GM18498 (cell line): Measurements from ENCODE around the gene PAXX.

ENCODE experiments used
- ATAC-seq: cut with Tn5 transposase; IDR thresholded peaks from one replicate; pipeline ENCODE4 v1.9.1; 2021; ENCODE audit warnings: mild to moderate bottlenecking, moderate library complexity; ENCODE audit not compliant: unreplicated experiment

The PAXX gene

DNA sequence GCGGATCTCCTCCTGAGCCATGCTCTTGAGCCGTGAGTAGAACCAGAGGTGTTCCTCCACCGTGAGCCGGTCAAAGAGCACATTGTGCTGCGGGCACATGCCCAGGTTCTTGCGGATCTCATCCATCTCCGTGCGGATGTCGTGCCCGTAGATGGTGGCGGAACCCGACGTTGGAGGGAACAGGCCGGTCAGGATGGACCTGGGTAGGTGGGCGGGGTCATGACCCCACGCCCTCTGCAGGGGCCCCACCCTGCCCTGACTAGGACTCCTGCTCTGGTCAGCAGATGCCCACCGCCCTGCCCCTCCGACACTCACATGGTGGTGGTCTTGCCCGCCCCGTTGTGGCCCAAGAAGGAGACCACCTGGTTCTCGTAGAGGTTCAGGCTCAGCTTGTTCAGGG lies 23.8 kb downstream of the PAXX start:
- no peak for ATAC-seq

DNA sequence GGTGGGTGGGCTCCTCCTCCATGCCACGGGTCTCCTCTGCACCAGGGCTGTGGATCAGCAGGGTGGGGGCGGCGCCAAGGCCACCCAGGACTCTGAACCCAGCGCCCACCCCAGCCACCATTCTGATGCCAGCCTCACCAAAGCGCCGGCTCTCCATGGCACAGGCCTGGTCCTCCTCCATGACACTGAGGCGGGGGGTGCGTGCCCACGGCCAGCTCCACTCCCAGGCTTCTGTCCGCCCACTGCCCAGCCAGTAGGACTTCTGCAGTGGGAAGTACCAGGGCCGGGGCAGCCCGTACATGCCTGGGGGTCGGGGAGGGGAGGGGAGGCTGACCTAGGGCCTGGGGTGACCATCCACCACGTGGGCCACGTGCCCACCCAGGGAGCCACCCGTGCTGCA lies 24.2 kb downstream of the PAXX start:
- ATAC-seq = no peak

DNA sequence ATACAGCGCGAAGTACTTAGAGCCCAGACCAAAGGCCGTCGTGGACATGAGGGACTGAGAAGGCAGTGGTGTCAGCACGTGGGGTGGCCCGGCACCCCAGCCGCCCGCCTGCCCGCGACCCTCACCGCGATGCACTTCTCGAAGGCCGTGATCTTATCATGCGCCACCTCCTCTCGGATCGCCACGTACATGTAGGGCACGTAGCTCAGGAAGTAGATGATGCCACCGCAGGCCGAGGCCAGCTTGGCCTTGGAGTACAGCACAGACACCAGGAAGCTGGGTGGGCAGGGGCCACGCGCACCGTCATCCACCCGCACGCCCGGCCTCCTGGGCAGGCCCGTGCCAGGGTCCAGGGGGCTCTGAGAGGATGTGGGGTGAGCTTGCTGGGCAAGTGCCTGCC lies 24.8 kb downstream of the PAXX start:
- no peak for ATAC-seq

DNA sequence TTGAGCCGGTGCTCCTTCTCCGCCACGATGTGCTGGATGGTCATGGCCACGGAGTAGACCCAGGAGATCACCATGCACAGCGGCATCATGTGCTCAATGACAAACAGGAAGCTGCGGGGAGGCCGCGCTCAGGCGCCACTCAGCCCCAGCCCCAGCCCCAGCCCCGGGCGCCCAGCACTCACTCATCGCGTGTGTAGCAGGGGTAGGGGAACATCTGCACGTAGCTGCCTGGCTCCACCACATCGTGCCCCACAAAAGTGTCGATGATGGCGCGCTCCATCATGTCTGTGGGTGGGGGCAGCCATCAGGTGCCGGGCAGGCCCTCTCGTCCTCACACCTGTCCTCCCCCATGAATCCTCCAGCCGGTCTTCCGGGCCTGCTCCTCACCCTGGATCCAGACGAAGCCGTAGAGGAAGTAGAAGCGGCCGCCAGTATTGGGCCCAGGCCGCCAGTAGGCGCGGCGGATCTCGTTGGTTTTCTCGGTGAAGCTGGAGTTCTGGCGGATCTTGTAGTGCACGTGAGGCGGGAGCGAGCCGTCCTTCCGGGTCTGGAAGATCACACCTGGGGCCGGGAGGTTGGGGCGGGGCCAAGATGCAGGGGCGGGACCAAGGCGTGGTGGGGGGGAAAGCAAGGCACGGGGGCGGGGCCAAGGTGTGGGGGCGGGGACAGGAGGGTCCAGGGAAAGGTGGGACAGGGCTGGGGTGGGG lies 25.7 kb downstream of the PAXX start:
- ATAC-seq = no peak

DNA sequence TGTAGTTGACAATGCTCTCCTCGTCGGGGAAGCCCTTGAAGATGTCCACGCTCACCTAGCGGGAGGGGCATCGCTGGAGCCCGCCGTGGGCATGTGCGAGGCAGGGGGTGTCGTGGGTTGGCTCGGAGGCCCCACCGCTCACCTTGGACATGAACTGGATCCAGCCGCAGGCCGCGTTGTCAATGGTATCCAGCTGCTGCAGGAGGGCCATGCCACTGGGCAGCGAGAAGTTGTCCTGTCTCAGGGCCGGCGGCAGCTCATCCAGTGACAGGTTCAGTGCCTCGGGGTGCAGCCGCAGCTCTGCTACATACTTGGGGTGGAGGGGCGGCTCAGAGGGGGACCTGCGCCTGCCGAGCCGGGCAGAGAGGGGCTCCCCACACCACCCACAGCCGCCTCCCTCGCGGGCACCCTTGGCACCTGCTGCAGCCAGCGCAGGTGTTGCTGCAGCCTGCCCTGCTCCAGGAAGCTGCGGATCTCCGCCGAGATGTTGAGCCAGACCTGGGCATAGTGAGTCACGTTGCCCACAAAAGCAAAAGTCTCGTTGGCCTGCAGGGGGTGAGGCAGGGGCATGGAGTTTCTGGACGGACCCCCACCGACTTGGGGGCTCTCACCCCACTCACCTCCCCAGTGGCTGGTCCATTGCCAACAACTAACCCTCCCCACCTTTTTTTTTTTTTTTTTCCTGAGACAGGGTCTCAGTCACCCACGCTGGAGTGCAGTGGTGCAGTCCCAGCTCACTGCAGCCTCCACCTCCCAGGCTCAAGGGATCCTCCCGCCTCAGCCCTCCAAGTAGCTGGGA lies 26.7 kb downstream of the PAXX start:
- no peak for ATAC-seq

DNA sequence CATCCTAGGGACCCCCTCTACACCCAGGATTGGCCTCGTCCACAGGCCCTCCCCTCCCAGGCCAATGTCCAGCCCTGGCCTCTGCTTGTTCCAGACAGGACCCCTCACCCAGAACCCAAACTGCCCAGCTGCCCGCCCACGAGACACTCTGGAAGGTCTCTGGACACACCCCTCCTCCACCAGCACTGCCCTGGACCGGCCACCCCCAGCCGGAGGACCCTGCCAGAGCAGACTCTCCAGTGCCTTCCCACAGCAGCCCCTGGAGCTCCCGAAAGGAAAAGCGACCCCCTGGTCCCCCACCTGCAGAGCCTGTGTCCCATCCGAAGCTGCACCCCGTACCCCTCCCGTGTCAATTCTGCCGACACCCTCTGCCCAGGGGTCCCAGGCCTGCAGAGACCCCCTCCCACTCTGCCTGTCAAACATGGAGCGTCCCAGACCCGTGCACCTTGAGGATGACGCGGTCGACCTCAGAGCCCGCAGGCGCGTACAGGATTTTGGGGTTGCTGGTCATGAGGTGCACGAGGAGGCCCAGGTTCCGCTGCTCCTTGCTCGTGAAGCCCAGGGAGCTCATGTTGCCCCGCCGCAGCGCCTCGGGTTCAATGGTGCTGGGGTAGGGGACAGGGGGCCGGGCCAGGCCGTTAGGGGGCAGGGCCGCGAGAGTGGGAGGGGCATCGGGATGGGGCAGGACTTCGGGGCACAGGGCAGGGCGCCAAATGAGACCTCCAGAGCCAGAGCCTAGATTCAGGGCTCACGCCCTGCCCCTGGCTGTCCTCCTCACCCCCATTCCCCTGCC lies 27.9 kb downstream of the PAXX start:
- no peak for ATAC-seq

DNA sequence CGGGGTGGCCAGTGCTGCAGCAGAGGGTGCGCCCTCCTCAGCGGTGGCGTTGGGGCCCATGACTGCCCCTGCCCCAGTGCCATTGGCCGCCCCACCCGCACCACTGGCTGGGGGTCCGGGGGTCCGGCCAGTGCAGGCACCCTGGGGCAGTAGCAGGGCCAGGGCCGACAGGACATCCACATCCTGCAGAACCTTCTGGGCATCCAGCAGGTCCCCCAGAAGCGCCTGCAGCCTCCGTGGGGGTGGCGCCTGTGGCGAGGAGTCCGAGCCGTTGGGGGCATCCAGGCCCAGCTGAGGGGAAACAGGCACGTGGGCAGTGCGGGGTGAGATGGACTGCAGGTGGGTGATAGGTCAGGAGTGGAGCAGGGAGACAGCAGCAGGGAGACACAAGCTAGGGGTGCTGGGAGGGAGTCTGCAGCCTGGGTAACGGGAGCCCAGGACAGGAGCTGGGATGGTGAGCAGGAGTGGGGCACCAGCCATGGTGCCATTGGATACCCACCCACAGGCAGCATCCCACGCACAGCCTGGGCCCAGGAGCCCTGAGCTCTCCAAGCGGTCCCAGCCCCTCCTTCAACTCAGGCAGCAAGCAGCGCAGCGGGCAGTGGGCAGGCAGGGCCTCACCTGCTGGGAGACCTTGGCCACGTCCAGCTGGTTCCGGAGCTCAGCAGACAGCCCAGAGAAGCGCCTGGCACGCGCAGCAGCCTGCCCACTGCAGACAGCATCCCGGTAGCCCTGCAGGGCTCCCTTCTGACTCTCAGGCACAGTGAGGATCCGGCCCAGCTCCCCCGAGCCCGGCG lies 28.7 kb downstream of the PAXX start:
- no peak for ATAC-seq

DNA sequence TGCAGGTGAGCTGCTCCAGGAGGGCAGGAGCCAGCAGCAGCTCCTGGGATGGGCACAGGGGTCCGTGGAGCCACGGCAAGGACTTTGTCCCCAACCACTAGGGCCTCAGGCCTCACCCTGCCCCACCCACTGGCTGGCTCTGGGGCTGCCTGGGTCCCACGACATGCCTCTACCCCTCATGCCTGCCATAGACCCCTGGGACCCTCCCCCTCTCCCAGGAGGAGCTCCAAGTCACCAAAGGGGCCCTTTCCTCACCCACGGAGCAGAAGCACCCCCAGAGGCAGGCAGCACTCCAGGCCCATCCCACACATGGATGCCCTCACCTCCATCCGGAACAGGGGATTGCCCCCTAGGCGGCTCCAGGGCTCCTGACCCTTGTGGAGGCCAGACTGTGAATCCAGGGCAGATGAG lies 29.4 kb downstream of the PAXX start:
- no peak for ATAC-seq

DNA sequence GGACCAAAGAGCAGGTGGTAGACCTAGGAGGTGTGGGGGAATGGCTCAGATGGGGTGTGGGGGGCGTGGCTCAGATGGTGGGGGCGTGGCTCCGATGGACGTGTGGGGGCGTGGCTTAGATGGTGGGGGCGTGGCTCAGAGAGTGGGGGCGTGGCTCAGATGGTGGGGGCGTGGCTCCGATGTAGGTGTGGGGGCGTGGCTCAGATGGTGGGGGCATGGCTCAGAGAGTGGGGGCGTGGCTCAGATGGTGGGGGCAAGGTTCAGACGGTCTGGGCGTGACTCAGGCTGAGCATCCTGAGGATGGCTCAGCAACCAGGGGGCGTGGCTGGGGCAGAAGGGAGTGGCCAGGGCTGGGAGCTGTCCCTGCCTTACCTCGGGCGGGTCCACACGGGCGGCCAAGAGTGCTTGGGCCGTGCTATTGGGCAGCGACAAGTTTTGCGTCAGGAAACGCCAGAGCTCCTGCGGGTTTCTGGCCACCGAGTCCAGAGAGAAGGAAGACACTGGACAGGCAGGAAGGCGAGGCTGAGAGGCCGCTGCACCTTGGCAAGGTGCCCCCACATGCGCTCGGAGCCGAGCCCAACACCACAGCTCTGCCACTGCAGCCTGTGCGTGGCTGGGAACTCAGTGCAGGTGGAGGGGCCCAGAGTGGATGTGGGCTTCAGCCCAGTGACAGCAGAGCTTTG lies 29.9 kb downstream of the PAXX start:
- no peak for ATAC-seq

DNA sequence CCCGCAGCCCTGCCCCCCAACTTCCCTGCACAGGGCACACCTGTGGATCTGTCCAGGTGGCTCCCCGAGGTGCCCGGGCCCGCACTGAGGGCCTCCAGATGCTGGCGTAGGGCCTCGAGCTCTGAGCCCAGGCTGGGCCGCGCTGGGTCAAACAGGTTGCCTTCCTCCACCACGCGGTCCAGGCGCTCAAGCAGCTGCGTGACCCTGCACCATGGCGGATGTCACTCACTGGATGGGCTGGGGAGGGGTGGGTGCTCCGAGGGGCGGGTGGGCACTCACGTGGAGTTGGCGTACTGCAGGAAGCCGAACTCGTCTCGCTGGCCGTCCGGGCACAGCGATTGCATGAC lies 30.4 kb downstream of the PAXX start:
- ATAC-seq = no peak

DNA sequence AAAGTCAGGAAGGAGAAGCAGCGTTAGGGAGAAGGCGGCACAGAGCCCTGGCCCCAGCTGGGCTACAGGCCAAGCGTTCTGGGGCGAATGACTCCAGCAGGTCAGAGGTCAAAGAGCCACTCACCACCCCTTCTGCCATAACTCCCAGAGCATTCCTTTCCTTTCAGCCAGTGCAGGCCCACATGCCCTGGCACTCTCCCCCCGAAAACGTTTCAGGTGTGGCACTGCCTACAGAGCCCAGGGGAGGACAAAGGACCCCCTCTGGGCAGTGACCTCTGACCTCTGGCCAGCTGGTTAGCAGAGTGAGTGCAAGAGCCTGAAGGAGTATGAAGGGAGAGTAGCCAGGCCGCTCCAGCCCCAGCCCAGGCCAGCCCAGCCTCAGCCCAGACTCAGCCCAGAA lies 30.9 kb downstream of the PAXX start:
- no peak for ATAC-seq

DNA sequence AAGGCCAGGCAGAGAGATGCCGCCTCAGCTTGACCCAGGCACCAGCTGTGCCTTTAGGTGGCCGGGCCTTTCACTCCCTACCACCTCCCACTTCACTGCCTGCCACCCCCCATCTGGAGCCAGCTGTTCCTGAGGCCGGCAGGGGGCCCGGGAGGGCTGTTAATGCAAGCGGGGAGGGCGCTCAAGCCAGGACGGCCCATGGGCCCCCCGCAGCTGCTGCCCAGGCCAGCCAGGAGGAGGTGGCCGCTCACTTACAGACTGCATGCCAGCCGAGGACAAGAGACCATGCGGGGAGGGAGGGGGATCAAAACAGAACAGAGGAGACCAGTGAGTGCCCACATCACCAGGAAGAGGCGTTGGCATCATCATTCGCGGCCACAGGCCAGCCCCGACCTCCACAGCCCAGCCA lies 31.4 kb downstream of the PAXX start:
- no peak for ATAC-seq

DNA sequence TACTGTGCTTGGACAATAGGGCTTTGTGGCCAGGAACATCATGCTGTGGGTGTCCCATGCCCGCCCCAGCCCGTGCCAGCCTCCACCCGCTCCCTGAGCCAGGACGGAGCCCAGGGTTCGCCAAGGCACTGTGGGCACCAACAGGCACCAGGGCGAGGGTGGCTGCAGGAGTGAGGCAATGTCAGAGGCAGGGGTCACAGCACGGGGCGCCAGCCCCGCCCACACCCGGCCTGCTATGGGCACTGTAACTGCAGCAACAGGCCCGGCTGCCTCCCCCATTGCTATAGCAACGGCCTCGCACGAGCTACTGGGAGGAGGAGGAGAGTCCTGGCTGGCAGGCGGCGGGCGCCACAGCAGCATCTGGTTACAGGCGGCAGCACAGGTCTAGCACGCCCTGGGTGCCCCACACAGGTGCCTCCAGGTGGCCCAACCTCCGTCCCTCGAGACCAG lies 33.3 kb downstream of the PAXX start:
- no peak for ATAC-seq

DNA sequence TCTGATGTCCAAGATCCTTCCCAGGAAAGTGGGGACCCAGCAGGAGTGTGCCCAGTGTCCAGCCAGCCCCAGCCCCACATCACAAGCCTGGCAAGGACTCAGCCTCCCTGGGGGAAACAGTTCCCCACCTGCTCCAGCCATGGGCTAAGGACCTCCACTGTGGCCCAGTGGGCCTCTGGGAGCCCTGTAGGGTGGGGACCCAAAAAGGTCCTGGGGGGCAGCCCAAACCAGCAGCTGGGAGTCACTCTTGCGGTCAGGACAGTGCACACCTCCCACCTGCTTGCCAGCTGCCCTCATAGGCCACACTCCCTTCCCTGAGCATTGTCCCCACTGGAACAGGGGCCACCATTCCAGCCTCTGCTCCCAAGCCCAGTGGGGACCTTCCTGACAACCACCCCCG lies 34.2 kb downstream of the PAXX start:
- ATAC-seq = no peak

DNA sequence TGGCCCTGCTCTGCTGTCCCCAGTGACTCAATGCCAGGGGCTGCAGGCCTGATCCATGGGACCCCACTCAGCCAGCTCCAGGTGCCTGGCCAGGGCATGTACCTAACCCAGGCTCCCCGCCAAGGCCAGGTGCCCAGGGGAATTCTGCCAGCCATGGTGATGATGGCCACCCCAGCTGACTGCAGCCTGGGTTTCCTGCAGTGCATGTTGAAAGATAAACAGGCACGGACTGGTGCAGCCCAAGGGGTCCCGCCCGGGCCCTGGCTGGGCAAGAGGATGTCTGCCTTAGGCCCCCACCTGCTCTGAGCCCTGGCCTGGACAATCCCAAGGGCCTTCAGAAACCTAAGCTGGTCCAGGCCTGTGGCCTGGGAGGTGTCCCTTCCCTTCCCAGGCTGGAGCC lies 34.6 kb downstream of the PAXX start:
- ATAC-seq = no peak

DNA sequence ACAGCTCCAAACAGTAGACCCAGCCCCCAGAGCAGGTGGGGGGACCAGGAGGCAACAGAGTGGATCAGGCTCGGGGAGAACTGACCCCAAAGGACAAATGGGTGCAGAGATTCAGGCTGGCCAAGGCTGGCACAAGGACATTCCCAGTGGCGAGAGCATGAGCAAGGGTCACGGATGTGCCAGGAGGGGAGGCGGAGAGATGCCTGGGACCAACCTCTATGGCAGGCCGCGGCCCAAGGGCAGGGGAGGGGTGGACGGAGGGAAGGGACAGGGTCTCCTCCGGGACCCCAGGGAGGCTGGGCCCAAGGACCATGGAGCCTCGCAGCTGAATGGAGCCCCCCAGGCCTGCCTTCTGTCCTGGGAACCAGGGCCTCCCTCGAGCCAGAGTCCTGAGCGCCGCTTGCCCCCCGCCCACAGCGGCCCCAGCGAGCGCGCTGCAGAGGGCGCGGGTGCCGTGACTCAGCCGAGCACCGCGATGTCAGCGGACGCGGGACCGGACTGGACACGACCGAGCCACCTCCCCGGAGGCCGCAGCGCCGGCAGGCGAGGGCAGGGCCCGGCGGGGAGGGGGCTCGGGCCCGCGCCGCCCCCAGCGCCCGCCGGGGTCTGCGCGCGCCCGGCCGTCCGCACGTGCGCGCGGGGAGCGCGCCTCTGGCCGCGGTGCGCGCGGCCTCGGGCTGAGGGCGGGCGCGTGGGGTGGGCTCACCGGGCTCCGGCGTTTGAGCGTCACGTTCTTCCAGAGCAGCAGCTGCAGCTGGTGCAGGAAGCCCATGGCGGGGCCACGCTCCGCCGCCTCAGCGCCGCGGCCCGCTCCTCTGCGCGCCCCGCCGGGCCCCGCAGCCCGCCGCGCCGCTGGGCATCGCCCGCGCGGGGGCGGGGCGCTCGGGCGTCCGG lies 35.4 kb downstream of the PAXX start, which contains the start of gene ABCA2:
TSS of gene ABCA2 (minus strand) at position 869 of the 894 bp plus-strand sequence. CDS start at position 772, 97 bp downstream.
- no peak for ATAC-seq

DNA sequence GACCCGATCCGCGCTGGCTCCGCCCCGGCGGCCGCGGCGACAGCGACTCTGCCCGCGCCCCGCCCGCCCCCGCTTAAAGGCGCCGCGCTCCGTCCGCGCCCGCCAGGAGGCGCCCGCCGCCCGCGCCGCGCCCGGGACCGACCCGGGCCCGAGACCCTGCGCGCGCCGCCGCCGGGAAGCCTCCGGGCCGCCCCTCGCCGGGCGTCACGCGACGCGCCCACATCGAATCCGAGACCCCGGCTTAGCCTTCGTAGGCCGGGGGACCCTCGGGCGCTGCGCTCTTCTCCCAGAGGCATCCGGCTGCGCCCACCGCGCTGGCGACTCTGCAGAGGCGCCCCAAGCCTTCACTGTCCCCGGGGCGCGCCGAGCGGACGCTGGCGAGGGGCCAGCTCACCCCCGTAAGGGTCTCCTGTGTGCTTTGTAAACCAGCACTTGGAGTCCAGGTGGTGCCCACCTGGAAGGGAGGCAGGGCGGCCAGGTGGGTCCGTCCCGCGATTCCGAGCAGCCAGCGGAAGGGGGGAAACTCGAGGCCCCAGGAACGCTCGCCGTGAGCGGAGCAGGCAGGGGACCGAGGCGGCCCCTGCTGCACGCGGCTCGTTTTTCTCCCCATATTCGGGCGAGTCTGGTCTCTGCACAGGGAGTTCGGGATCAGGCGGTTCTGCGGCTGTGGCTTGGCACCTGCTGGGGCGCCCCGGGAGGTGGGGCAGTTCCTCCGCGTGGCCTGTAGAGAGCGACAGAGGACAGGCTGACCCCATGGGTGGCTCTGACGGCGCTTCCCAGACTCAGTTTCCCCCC lies 36.2 kb downstream of the PAXX start:
- peak; percentile 46 for ATAC-seq
